Naive thymus-derived CD8-positive, alpha-beta T cell (primary cell): ENCODE measurements around the gene SPNS3. TPM values are rescaled to one million over a fixed set of nuclear protein-coding genes. Genes with fewer than 3 reads are reported as not detected.

Experiments used
- ATAC-seq, 2 donors: fragments of 150-1000 bp; cut with Tn5 transposase in 1 of 2; sonication (Bioruptor Pico), chemical (Tn5 transposase) in 1 of 2; 1 replicate in 1 of 2; 2 replicates in 1 of 2; pipeline ENCODE4 v1.10.0; 2021; ENCODE audit warnings: mild to moderate bottlenecking in 2 of 2, moderate library complexity in 2 of 2
- POLR2A ChIA-PET: fragments of 350-600 bp; sonication (Branson Sonifier 250); formaldehyde crosslinking; loops from one replicate; lab custom pipeline; 2021; ENCODE audit warnings: antibody characterized with exemption; lab: Charles Lee
- DNase-seq, 10 donors: peaks; one replicate each; pipeline versions ENCODE4 v3.0.0 to v3.0.0-alpha.2; 2020 to 2022
- H3K27ac Mint-ChIP-seq, 10 donors: one replicate each; pipeline ENCODE4 v1.8.0; 2020 to 2022; ENCODE audit warnings: mild to moderate bottlenecking in 10 of 10, mixed read lengths in 10 of 10, moderate library complexity in 4 of 10, inconsistent platforms in 1 of 10
- H3K27me3 Mint-ChIP-seq, 5 donors: one replicate each; pipeline ENCODE4 v1.8.0; 2021 to 2022; ENCODE audit warnings: mixed read lengths in 5 of 5
- H3K36me3 Mint-ChIP-seq, 3 donors: one replicate each; pipeline ENCODE4 v1.8.0; 2020 to 2022; ENCODE audit warnings: mixed read lengths in 3 of 3, mild to moderate bottlenecking in 2 of 3, inconsistent platforms in 1 of 3
- H3K4me1 Mint-ChIP-seq, 4 donors: one replicate each; pipeline ENCODE4 v1.8.0; 2021 to 2022; ENCODE audit warnings: mixed read lengths in 4 of 4
- H3K4me3 Mint-ChIP-seq, 10 donors: one replicate each; pipeline ENCODE4 v1.8.0; 2020 to 2022; ENCODE audit warnings: mild to moderate bottlenecking in 10 of 10, mixed read lengths in 10 of 10, moderate library complexity in 6 of 10, inconsistent platforms in 1 of 10
- H3K9me3 Mint-ChIP-seq, 9 donors: one replicate each; pipeline ENCODE4 v1.8.0; 2020 to 2022; ENCODE audit warnings: mixed read lengths in 9 of 9, mild to moderate bottlenecking in 3 of 9, inconsistent platforms in 1 of 9, moderate library complexity in 1 of 9
- polyA plus RNA-seq, 3 donors: library from polyadenylated mRNA; unstranded; fragments of 300-500 nt; fragmentation: Illumina TruSeq; gene quantifications; one replicate each; pipeline ENCODE4 v1.2.3, GENCODE V29; 2021
- total RNA-seq, 8 experiments: library from RNA in 2 of 8; stranded (reverse) in 2 of 8; gene quantifications; one replicate each; pipeline ENCODE4 v1.2.3 and lab custom pipeline; 2021 to 2026

Gene SPNS3
- 1 to 10 TPM; 4.3 to 6.1 TPM for total RNA-seq
- 10 to 100 TPM; 11.6 to 18.9 (median 13.7) TPM for polyA plus RNA-seq
- total RNA-seq (lab: John Stamatoyannopoulos, UW) = 3.4 to 35.0 (median 5.7) reads per million in 6 experiments

- Mint-ChIP-seq H3K9me3 (no peaks in the 10 kb centered on the region), H3K27me3 (no peaks in the 10 kb centered on the region), H3K27ac (peak within 1 kb of the TSS; percentile 3 to 88 (median 76)), H3K4me1 (peaks cover 22 to 38% (median 36%) of the 10 kb centered on the region in 4 donors), H3K4me3 (peak within 1 kb of the TSS; percentile 62 to 81 (median 70)), H3K36me3 (no peaks in the 10 kb centered on the region)
- POLR2A ChIA-PET = interaction anchor here (0.6 to 1.6 kb wide), 4 partner anchors 52 to 615 kb away, joined by 3 to 5 read pairs (median 4); partner anchors contain the start of genes CYB5D2 and ZZEF1
- peak in 7 of 10 donors; percentile 9 to 50 (median 30) for DNase-seq
- peak; percentile 80 to 88 for ATAC-seq
Measured at GRCh38 chr17:4433515-4434031, at the start of gene SPNS3. Gene SPNS3 (plus strand): TSS chr17:4433940. CDS start chr17:4433968, 28 bp downstream.

GRCh38 chr17:4386406-4386805, 47.3 kb upstream of the SPNS3 start:
- Mint-ChIP-seq H3K27me3 (peaks cover 0 to 2% (median 0%) of the 10 kb centered on the region in 5 donors), H3K27ac (no peak overlapping the region), H3K36me3 (no peaks in the 10 kb centered on the region), H3K9me3 (no peaks in the 10 kb centered on the region), H3K4me1 (peaks cover under 1 to 2% (median under 1%) of the 10 kb centered on the region in 4 donors), H3K4me3 (no peak overlapping the region)
- DNase-seq (no peak), ATAC-seq (no peak)
- POLR2A ChIA-PET = no interaction called here

GRCh38 chr17:4387137-4387536, 46.6 kb upstream of the SPNS3 start:
- H3K27ac Mint-ChIP-seq = no peak overlapping the region
- no peak for DNase-seq
- H3K27me3 Mint-ChIP-seq = peaks cover 0 to 2% (median 0%) of the 10 kb centered on the region in 5 donors
- POLR2A ChIA-PET = no interaction called here
- ATAC-seq = no peak
- H3K36me3 Mint-ChIP-seq = no peaks in the 10 kb centered on the region
- H3K4me3 Mint-ChIP-seq = no peak overlapping the region
- no peaks in the 10 kb centered on the region for H3K9me3 Mint-ChIP-seq
- no peaks in the 10 kb centered on the region for H3K4me1 Mint-ChIP-seq

GRCh38 chr17:4389079-4389478, 44.7 kb upstream of the SPNS3 start:
- H3K27ac Mint-ChIP-seq = no peak overlapping the region
- H3K9me3 Mint-ChIP-seq = no peaks in the 10 kb centered on the region
- no peaks in the 10 kb centered on the region for H3K36me3 Mint-ChIP-seq
- H3K4me1 Mint-ChIP-seq = no peaks in the 10 kb centered on the region
- H3K27me3 Mint-ChIP-seq = peaks cover 0 to 2% (median 0%) of the 10 kb centered on the region in 5 donors
- POLR2A ChIA-PET = no interaction called here
- H3K4me3 Mint-ChIP-seq = no peak overlapping the region
- DNase-seq = no peak
- no peak for ATAC-seq

GRCh38 chr17:4393806-4394205, 39.9 kb upstream of the SPNS3 start:
- no peak for ATAC-seq
- Mint-ChIP-seq H3K4me1 (peaks cover 0 to 13% (median 3%) of the 10 kb centered on the region in 4 donors), H3K27ac (no peak overlapping the region), H3K36me3 (no peaks in the 10 kb centered on the region), H3K4me3 (no peak overlapping the region), H3K9me3 (no peaks in the 10 kb centered on the region), H3K27me3 (peaks cover 0 to 2% (median 0%) of the 10 kb centered on the region in 5 donors)
- POLR2A ChIA-PET = no interaction called here
- no peak for DNase-seq

GRCh38 chr17:4394208-4395110, 39.3 kb upstream of the SPNS3 start:
- no peak overlapping the region for H3K4me3 Mint-ChIP-seq
- POLR2A ChIA-PET = no interaction called here
- H3K36me3 Mint-ChIP-seq = no peaks in the 10 kb centered on the region
- peaks cover 0 to 2% (median 0%) of the 10 kb centered on the region in 5 donors for H3K27me3 Mint-ChIP-seq
- ATAC-seq (no peak), DNase-seq (no peak)
- no peaks in the 10 kb centered on the region for H3K9me3 Mint-ChIP-seq
- peaks cover 0 to 13% (median 3%) of the 10 kb centered on the region in 4 donors for H3K4me1 Mint-ChIP-seq
- peak overlapping the region in 3 of 10 donors; percentile 5 to 53 (median 9) for H3K27ac Mint-ChIP-seq

GRCh38 chr17:4395111-4395478, 38.6 kb upstream of the SPNS3 start:
- peaks cover 0 to 13% (median 3%) of the 10 kb centered on the region in 4 donors for H3K4me1 Mint-ChIP-seq
- POLR2A ChIA-PET = no interaction called here

GRCh38 chr17:4397840-4398239, 35.9 kb upstream of the SPNS3 start:
- Mint-ChIP-seq H3K36me3 (no peaks in the 10 kb centered on the region), H3K27ac (no peak overlapping the region), H3K4me1 (peaks cover 0 to 13% (median 3%) of the 10 kb centered on the region in 4 donors), H3K27me3 (peaks cover 0 to 2% (median 0%) of the 10 kb centered on the region in 5 donors), H3K9me3 (no peaks in the 10 kb centered on the region), H3K4me3 (no peak overlapping the region)
- ATAC-seq (no peak), DNase-seq (no peak)
- POLR2A ChIA-PET = no interaction called here

More at GRCh38 chr17:4395111-4395478, 38.6 kb upstream of the SPNS3 start:
- Mint-ChIP-seq H3K27ac (peak overlapping the region in 3 of 10 donors; percentile 5 to 53 (median 9)), H3K27me3 (peaks cover 0 to 2% (median 0%) of the 10 kb centered on the region in 5 donors), H3K36me3 (no peaks in the 10 kb centered on the region), H3K4me3 (no peak overlapping the region), H3K9me3 (no peaks in the 10 kb centered on the region)
- DNase-seq (no peak), ATAC-seq (no peak)

GRCh38 chr17:4405038-4405669, 28.6 kb upstream of the SPNS3 start:
- ATAC-seq (no peak), DNase-seq (no peak)
- no peaks in the 10 kb centered on the region for H3K4me1 Mint-ChIP-seq
- H3K9me3 Mint-ChIP-seq = no peaks in the 10 kb centered on the region
- no peaks in the 10 kb centered on the region for H3K36me3 Mint-ChIP-seq
- H3K27ac Mint-ChIP-seq = peak overlapping the region in 1 of 10 donors; percentile 63
- POLR2A ChIA-PET = no interaction called here
- peaks cover 0 to 3% (median 0%) of the 10 kb centered on the region in 5 donors for H3K27me3 Mint-ChIP-seq
- H3K4me3 Mint-ChIP-seq = no peak overlapping the region

GRCh38 chr17:4405699-4406098, 28.0 kb upstream of the SPNS3 start:
- ATAC-seq = no peak
- H3K27me3 Mint-ChIP-seq = peaks cover 0 to 3% (median 0%) of the 10 kb centered on the region in 5 donors
- no peak overlapping the region for H3K4me3 Mint-ChIP-seq
- no peaks in the 10 kb centered on the region for H3K9me3 Mint-ChIP-seq
- no peak for DNase-seq
- H3K27ac Mint-ChIP-seq = no peak overlapping the region
- POLR2A ChIA-PET = no interaction called here
- no peaks in the 10 kb centered on the region for H3K36me3 Mint-ChIP-seq
- no peaks in the 10 kb centered on the region for H3K4me1 Mint-ChIP-seq

GRCh38 chr17:4406386-4406785, 27.4 kb upstream of the SPNS3 start:
- Mint-ChIP-seq H3K27ac (no peak overlapping the region), H3K4me3 (no peak overlapping the region), H3K36me3 (no peaks in the 10 kb centered on the region), H3K27me3 (peaks cover 0 to 3% (median 0%) of the 10 kb centered on the region in 5 donors), H3K4me1 (no peaks in the 10 kb centered on the region), H3K9me3 (no peaks in the 10 kb centered on the region)
- ATAC-seq (no peak), DNase-seq (no peak)
- POLR2A ChIA-PET = no interaction called here

GRCh38 chr17:4407216-4407615, 26.5 kb upstream of the SPNS3 start:
- DNase-seq (no peak), ATAC-seq (no peak)
- H3K27me3 Mint-ChIP-seq = peaks cover 0 to 3% (median 0%) of the 10 kb centered on the region in 5 donors
- POLR2A ChIA-PET = no interaction called here
- H3K4me1 Mint-ChIP-seq = no peaks in the 10 kb centered on the region
- no peak overlapping the region for H3K27ac Mint-ChIP-seq
- H3K4me3 Mint-ChIP-seq = no peak overlapping the region
- no peaks in the 10 kb centered on the region for H3K36me3 Mint-ChIP-seq
- H3K9me3 Mint-ChIP-seq = no peaks in the 10 kb centered on the region
